GM12874 (cell line): Measurements from ENCODE around the gene PFN3.

ENCODE experiments used
- TF ChIP-seq, protein P1 (sequence below): IDR thresholded peaks from 2 replicates; pipeline ENCODE4 v1.5.1; 2011; ENCODE audit warnings: low read depth, mild to moderate bottlenecking, control low read depth, low read length, moderate library complexity; ENCODE audit not compliant: insufficient read depth

PFN3 gene

DNA sequence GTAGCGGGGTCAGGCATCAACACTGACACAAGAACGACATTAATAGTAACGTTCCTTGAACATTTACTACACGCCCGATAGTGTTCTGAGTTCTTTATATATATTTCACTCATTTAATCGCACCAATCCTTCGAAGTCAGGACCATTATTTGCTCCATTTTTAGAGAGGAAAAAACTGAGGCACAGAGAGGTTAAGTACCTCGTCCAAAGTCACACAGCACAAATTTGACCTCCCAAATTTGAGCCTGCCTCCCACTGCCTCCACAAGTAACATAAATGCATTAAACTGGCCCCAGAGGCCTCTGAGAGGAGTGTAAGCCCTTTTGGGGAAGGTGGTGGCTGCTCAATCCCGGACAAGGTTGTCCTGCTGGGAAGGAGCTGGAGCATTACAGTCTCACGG lies 36.9 kb downstream of the PFN3 start:
- TF ChIP-seq, protein P1, sequence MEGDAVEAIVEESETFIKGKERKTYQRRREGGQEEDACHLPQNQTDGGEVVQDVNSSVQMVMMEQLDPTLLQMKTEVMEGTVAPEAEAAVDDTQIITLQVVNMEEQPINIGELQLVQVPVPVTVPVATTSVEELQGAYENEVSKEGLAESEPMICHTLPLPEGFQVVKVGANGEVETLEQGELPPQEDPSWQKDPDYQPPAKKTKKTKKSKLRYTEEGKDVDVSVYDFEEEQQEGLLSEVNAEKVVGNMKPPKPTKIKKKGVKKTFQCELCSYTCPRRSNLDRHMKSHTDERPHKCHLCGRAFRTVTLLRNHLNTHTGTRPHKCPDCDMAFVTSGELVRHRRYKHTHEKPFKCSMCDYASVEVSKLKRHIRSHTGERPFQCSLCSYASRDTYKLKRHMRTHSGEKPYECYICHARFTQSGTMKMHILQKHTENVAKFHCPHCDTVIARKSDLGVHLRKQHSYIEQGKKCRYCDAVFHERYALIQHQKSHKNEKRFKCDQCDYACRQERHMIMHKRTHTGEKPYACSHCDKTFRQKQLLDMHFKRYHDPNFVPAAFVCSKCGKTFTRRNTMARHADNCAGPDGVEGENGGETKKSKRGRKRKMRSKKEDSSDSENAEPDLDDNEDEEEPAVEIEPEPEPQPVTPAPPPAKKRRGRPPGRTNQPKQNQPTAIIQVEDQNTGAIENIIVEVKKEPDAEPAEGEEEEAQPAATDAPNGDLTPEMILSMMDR, result no peak

DNA sequence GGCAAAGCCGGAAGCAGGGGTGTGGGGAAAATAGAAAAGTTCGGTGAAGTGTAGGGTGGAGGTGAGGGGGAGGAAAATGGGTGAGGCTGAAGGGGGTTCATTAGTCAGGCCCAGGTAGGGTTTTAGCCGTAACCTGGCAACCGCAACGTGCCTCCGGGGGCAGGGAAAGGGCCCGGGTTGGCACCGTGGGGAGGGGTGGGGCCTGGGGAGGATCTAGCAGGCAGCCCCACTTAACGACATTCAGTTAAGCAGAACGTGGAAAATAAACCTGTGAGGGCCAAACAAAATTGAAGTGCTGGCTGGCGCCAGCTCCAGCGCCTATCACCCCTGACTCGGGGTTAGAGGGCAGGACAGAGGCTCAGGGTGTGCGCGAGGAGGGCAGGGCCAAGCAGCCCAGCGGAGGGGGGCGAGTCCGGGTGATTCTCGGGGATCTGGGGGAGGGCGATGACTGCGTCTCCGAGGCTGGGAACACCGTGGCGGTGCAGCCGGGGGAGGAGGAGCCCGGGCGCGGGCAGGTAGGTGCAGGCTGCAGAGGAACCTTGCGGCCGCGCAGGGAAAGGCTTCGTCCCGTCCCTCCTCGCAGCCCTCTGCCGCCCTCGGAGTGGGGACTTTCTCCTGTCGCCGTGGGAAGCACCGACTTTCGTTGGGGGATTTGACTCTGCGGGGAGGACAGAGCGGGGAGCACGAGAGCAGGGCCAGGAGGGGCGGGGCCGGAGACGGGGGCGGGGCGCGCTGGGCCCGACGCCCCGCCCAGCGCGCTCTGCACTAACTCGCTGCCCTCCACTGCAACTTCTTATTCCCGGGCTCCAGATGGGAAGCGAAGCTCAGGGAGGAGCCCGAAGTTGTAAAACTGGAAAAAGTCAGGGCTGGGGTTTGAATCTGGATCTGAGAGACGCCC lies 37.6 kb downstream of the PFN3 start:
- TF ChIP-seq, protein P1, result no peak

DNA sequence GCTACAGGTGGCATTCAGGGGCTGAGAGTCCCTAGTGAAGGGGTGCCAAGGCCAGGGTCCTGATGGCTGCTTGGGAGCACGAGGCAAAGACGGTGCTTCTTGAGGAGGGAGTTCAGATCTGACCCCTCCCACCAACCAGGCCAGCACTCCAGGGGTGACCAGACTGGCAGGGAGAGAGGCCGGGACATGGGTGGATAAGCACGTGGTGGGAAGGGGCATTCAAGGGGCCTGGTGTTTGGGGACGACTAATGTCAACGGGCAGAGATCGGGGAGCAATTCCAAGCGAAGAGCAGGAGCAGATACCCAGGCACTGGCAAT lies 38.2 kb downstream of the PFN3 start:
- TF ChIP-seq, protein P1, result no peak

DNA sequence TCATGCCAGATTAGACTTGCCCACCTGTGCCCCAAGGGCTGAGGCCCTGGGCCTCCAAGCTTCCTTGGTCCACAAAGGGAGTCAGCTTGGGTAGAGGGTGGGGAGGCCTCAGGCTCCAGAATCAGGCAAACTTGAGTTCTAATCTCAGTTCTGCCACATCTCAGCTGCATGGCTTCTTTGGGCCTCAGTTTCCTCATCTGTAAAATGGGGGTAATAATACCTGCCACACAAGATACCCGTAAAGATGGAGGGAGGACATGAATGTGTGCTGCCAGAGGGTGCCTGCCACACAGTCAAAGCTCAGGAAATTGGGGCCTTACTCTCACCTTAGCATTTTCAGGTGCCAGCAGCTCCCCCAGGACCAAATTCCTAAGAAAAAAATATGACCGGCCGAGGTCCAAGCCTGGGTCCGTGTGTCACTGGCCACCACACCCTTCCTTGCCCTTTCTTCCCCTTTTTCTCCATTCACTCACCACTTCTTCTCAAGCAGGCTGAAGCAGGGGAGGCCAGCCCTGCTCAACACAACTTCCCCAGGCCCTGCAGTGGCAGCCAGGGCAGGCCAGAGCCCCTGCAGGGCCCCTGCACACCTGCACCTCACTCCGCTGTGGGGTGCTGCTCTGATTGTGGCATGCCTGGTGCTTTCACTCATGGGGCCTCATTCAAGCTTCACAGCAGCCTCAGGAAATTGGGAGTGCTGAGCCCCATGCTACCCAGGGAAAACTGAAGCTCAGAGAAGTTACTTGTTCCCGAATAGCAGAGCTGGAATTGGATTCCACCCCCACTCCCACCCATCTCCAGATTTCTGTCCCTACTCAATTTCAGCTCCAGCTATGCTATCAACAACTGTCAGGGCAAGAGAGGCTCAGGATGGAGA lies 38.8 kb downstream of the PFN3 start:
- TF ChIP-seq, protein P1, result 0 out of 2 replicates have a peak, but pooled peaks have one; percentile 11

DNA sequence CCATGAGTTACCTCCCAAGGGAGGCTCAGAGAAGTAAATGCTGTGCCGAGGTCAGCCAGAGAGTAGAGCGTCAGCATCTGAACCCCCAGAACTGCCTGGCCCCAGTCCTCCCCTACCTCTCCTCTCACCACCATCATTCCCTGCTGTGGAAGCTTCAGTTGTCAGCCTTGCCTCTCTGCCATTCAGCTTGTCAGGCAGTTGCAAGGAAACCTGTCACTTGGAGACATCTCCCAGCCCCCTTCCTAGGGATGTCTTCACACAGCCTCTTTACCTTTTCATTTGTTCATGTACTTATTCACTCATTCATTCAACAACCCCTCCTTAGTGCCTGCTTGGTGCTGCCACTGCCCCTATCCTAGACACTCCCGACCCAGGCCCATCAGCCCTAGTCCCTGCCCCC lies 40.6 kb downstream of the PFN3 start:
- TF ChIP-seq, protein P1, result no peak

DNA sequence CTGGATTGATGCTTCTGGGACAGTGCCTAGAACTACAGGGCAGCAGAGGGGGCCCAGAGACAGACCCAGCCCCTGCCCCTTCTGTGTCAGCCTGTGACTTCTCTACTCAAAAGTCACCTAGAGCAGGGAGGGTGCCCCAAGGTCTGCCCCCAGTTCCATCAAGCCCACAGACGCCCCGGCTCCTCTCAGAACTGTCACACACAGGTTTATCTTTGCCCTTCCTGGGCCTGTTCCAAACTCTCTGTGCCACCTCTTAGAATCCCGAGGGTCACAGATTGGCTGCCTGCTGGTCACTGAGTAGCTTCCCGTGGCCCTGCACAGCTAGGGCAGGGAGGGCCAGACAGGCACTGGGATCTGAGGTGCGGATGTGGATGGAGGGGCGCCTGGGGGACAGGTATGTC lies 41.0 kb downstream of the PFN3 start:
- TF ChIP-seq, protein P1, result no peak

DNA sequence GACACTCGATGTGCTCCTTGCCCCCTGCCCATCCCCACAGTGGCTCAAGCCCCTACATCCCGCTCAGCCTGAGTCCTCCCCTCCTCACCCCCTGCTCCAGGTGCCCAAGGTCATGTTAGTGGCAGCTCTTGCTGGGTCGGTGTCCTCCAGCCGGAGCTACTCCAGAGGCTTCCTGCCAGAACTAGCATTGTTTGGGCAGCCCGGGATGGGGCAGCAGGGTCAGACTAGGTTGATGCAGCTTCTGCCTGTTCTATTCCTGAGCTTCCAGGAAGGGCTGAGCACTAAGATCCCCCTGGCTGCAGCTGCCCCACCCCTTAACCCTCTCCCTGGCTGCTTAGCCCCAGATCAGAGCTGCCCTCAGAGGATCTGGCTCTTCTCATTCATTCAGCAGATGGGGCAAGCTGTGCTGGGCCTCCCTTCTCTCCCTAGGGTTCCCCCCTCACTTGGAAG lies 42.1 kb downstream of the PFN3 start:
- TF ChIP-seq, protein P1, result no peak
